ENCODE measurements around the gene DLX2.

DNA sequence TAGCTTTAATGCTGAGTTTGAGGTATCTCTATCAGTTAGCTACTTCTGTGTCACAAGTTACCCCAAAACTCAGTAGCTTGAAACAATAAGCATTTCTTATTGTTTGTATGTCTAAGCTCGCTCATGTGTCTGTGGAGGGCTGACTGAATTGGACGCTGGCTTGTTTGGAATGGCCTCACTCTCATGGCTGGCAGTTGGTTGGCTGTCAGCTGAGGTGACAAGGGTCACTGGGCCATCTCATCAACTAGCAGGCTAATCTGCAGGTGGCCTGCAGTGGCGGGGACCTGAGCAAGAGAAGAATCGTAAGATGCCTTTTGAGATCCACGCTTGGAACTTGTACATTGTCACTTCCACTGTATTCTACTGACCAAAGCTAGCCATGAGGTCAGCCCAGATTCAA, 13.4 kb upstream of the DLX2 start:
- TF ChIP-seq POLR2A (IDR thresholded peaks at IDR 0.05): no peak
- TF ChIP-seq, protein P1, sequence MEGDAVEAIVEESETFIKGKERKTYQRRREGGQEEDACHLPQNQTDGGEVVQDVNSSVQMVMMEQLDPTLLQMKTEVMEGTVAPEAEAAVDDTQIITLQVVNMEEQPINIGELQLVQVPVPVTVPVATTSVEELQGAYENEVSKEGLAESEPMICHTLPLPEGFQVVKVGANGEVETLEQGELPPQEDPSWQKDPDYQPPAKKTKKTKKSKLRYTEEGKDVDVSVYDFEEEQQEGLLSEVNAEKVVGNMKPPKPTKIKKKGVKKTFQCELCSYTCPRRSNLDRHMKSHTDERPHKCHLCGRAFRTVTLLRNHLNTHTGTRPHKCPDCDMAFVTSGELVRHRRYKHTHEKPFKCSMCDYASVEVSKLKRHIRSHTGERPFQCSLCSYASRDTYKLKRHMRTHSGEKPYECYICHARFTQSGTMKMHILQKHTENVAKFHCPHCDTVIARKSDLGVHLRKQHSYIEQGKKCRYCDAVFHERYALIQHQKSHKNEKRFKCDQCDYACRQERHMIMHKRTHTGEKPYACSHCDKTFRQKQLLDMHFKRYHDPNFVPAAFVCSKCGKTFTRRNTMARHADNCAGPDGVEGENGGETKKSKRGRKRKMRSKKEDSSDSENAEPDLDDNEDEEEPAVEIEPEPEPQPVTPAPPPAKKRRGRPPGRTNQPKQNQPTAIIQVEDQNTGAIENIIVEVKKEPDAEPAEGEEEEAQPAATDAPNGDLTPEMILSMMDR (IDR thresholded peaks at IDR 0.05 in 4 of 5, conservative IDR thresholded peaks at IDR 0.05 in 1 of 5): no peak

Data from gastrocnemius medialis (tissue), 4 donors.